ENCODE data around the gene DGAT2L6.
"Not testable (repeated sequence)": the region's sequence is repeated elsewhere in the genome, so short reads cannot be mapped to it uniquely, and the experiment has no call there.

Gene DGAT2L6

DNA sequence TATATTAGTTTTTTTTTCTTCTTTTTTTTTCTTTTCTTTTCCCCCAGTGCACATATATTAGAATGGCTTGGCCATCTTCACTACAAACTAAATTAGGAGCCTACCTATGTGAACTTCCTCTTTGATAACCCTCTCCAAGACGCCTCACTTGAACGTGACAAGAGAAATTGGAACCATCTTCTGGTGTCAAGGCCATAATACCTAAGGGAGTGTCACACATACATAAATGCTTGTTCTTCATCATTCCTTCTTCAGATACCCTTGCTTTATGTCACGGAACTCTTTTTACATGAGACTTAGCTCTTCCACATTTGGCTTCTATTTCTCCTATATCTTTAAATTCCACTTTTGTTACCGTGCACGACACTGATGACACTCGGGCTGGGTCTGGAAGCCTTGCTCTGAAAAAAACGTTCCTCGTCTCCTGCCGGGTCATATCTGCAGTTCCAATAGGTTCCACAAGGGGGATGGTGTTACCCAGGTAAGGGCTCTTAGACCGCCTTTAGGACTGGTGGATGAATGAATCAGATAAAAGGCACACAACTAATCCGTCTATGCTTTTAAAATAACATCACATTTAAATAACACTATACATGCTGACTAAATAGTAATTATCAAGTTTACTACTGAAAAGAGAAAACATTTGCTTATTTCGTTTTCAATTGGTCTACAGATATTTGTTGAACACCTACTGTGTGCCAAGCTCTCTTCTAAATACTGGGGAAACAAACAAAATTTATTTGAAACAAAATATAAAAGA is 19.9 kb downstream of the DGAT2L6 start:
- DNase-seq: peak; percentile 45 to 63
- TF ChIP-seq, protein P1, sequence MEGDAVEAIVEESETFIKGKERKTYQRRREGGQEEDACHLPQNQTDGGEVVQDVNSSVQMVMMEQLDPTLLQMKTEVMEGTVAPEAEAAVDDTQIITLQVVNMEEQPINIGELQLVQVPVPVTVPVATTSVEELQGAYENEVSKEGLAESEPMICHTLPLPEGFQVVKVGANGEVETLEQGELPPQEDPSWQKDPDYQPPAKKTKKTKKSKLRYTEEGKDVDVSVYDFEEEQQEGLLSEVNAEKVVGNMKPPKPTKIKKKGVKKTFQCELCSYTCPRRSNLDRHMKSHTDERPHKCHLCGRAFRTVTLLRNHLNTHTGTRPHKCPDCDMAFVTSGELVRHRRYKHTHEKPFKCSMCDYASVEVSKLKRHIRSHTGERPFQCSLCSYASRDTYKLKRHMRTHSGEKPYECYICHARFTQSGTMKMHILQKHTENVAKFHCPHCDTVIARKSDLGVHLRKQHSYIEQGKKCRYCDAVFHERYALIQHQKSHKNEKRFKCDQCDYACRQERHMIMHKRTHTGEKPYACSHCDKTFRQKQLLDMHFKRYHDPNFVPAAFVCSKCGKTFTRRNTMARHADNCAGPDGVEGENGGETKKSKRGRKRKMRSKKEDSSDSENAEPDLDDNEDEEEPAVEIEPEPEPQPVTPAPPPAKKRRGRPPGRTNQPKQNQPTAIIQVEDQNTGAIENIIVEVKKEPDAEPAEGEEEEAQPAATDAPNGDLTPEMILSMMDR (IDR thresholded peaks at IDR 0.05): peak; percentile 52 to 53

GRCh38 chrX:70201732-70202131 is 24.4 kb downstream of the DGAT2L6 start:
- H3K27ac ChIP-seq: no peak overlapping the region
- H3K9me3 ChIP-seq: no peaks in the 10 kb centered on the region
- no peaks in the 10 kb centered on the region for H3K4me1 ChIP-seq
- H3K36me3 ChIP-seq: no peaks in the 10 kb centered on the region
- no peak overlapping the region for H3K4me3 ChIP-seq
- TF ChIP-seq, protein P1 (IDR thresholded peaks at IDR 0.05): no peak
- intact Hi-C loops (cut with DNase I; ENCODE audit: low total_unique reads): no loop called here
- DNase-seq: no peak
- no peaks in the 10 kb centered on the region for H3K27me3 ChIP-seq

More for the DNA sequence above, 19.9 kb downstream of the DGAT2L6 start:
- H3K4me3 ChIP-seq: no peak overlapping the region
- H3K27me3 ChIP-seq: no peaks in the 10 kb centered on the region
- H3K9me3 ChIP-seq: no peaks in the 10 kb centered on the region
- intact Hi-C loops (cut with DNase I; ENCODE audit: low total_unique reads): no loop called here
- no peak overlapping the region for H3K27ac ChIP-seq
- H3K36me3 ChIP-seq: no peaks in the 10 kb centered on the region
- H3K4me1 ChIP-seq: no peaks in the 10 kb centered on the region

DNA sequence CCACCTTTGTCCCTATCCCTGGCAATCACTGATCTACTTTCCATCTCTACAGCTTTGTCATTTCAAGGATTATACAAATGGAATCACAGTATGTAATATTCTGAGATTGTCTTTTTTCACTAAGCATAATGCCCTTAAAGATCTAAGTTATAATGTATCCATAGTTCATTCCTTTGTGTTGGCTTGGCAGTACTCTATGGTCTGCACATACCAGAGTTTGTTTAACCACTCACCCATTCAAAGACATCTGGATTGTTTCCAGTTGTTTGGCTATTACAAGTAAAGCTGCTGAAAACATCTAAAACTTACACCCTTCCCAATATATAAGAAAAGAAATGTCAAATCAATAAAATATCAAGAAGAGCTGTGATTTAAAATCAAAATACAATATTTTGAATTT is 31.2 kb downstream of the DGAT2L6 start:
- intact Hi-C loops (cut with DNase I; ENCODE audit: low total_unique reads): no loop called here
- Histone ChIP-seq H3K27ac (no peak overlapping the region), H3K9me3 (no peaks in the 10 kb centered on the region), H3K4me3 (no peak overlapping the region), H3K27me3 (no peaks in the 10 kb centered on the region), H3K36me3 (no peaks in the 10 kb centered on the region), H3K4me1 (no peaks in the 10 kb centered on the region)
- TF ChIP-seq, protein P1 (IDR thresholded peaks at IDR 0.05): no peak
- DNase-seq: no peak

DNA sequence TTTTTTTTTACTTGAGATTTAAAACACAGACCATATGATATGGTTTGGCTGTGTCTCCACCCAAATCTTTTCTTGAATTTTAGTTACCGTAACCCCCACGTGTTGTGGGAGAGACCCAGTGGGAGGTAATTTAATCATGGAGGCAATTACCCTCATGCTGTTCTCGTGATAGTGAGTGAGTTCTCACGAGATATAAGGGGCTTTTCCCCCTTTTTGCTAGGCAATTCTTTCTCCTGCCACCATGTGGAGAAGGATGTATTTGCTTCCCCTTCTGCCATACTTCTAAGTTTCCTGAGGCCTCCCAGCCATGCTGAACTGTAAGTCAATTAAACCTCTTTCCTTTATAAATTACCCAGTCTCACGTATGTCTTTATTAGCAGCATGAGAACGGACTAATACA is 32.3 kb downstream of the DGAT2L6 start:
- intact Hi-C loops (cut with DNase I; ENCODE audit: low total_unique reads); DNase-seq; H3K4me1 ChIP-seq; H3K4me3 ChIP-seq; H3K27ac ChIP-seq; H3K27me3 ChIP-seq; H3K36me3 ChIP-seq; H3K9me3 ChIP-seq: not testable (repeated sequence)

- no peaks in the 10 kb centered on the region for H3K27me3 ChIP-seq
Measured at GRCh38 chrX:70219938-70220764, 42.9 kb downstream of the DGAT2L6 start.

More at GRCh38 chrX:70219938-70220764, 42.9 kb downstream of the DGAT2L6 start:
- Histone ChIP-seq H3K27ac (no peak overlapping the region), H3K4me1 (no peaks in the 10 kb centered on the region), H3K4me3 (no peak overlapping the region), H3K9me3 (no peaks in the 10 kb centered on the region), H3K36me3 (no peaks in the 10 kb centered on the region)
- DNase-seq: peak; percentile 56 to 71
- TF ChIP-seq, protein P1 (IDR thresholded peaks at IDR 0.05): no peak
- intact Hi-C loops (cut with DNase I; ENCODE audit: low total_unique reads): no loop called here
